K562 (cell line): Measurements from ENCODE around the gene MRPL48. TPM values are rescaled to one million over a fixed set of nuclear protein-coding genes. Genes with fewer than 3 reads are reported as not detected.
A peak's percentile ranks its signal among the peaks of the same experiment; 100 is the strongest.

ENCODE experiments used
- CAMTA2 ChIP-seq: fragments of 250-450 bp; sonication (Bioruptor Pico); conservative IDR thresholded peaks from 2 replicates; pipeline ENCODE4 v1.5.1; 2022
- POLR2A ChIP-seq: fragments of 450-650 bp; conservative IDR thresholded peaks from 2 replicates; pipeline ENCODE4 v1.6.1; 2016
- STAG1 ChIP-seq: sonication (generic); formaldehyde crosslinking; IDR thresholded peaks from 2 replicates; pipeline ENCODE4 v1.5.0; 2020; ENCODE audit warnings: missing genetic modification reagents, borderline replicate concordance
- ZBTB17 ChIP-seq: fragments of 450-650 bp; formaldehyde crosslinking; IDR thresholded peaks from 2 replicates; pipeline ENCODE4 v1.4.0; 2020; ENCODE audit warnings: mild to moderate bottlenecking
- ZEB2 ChIP-seq: fragments of 450-650 bp; IDR thresholded peaks from 2 replicates; pipeline ENCODE4 v1.6.1; 2016
- ZKSCAN1 ChIP-seq: fragments of 150-350 bp; IDR thresholded peaks from 2 replicates; pipeline ENCODE4 v1.6.1; 2016; ENCODE audit warnings: low read depth, low read length
- ZNF436 ChIP-seq: fragments of 250-450, 450-650 bp; sonication (Bioruptor Pico); formaldehyde crosslinking; IDR thresholded peaks from 2 replicates; pipeline ENCODE4 v1.7.0; 2020; ENCODE audit warnings: mild to moderate bottlenecking
- polyA plus RNA-seq, 8 experiments: library from polyadenylated mRNA; depleted of rRNA in 4 of 8; stranded (reverse) in 5 of 8; unstranded in 3 of 8; fragments of >200 nt; fragmentation: Nextera tagmentation in 2 of 8; fragmentation: Illumina TruSeq in 1 of 8; extraction: Ambion mirVana in 2 of 8; extraction: Trizol in 1 of 8; gene quantifications; 2 replicates each; pipeline versions ENCODE4 v1.2.1 to v1.2.3, GENCODE V29; 2011 to 2014; ENCODE audit warnings: inconsistent platforms in 1 of 8, missing spikeins in 1 of 8
- total RNA-seq, 7 experiments: library from RNA; depleted of rRNA in 6 of 7; stranded (reverse); fragments of >200 nt in 6 of 7; fragmentation: Illumina TruSeq in 2 of 7; extraction: Trizol in 2 of 7; gene quantifications; 2 replicates each; pipeline versions ENCODE4 v1.2.1 to v1.2.3, GENCODE V29; 2011 to 2021; ENCODE audit warnings: low replicate concordance in 1 of 7
- TF ChIP-seq, protein P1 (sequence below): fragments of 450-650 bp; IDR thresholded peaks from 2 replicates; pipeline ENCODE4 v1.6.1; 2017; ENCODE audit warnings: antibody characterized with exemption
- TF ChIP-seq, protein P2 (sequence below): fragments of 450-650 bp; conservative IDR thresholded peaks from 2 replicates; pipeline ENCODE4 v1.6.1; 2016; ENCODE audit warnings: missing genetic modification characterization, low read depth, mild to moderate bottlenecking, missing compliant biosample characterization, moderate library complexity
- TF ChIP-seq, protein P3 (sequence below), 2 experiments: fragments of 450-650 bp; IDR thresholded peaks; 2 replicates each; pipeline ENCODE4 v1.6.1; 2016
- TF ChIP-seq, protein P4 (sequence below), 2 experiments: fragments of 450-650 bp in 1 of 2; sonication (generic) in 1 of 2; formaldehyde crosslinking in 1 of 2; IDR thresholded peaks in 1 of 2; conservative IDR thresholded peaks in 1 of 2; 2 replicates each; pipeline versions ENCODE4 v1.6.1 to v1.8.1; 2016 to 2023; ENCODE audit warnings: mild to moderate bottlenecking in 2 of 2, moderate library complexity in 2 of 2, inconsistent platforms in 1 of 2, missing genetic modification reagents in 1 of 2
- TF ChIP-seq, protein P5 (sequence below): fragments of 450-650 bp; formaldehyde crosslinking; IDR thresholded peaks from 2 replicates; pipeline ENCODE4 v1.4.0; 2022; ENCODE audit warnings: missing genetic modification characterization
- TF ChIP-seq, protein P6 (sequence below): fragments of 450-650 bp; IDR thresholded peaks from 2 replicates; pipeline ENCODE4 v1.6.1; 2018; ENCODE audit not compliant: partially characterized antibody

The MRPL48 gene
- total and polyA plus RNA-seq, 9 of the 15 experiments (the other 6 are each of a cell fraction or from before 2014, with no cell fraction given) = 66.0 to 237 (median 104) TPM

DNA sequence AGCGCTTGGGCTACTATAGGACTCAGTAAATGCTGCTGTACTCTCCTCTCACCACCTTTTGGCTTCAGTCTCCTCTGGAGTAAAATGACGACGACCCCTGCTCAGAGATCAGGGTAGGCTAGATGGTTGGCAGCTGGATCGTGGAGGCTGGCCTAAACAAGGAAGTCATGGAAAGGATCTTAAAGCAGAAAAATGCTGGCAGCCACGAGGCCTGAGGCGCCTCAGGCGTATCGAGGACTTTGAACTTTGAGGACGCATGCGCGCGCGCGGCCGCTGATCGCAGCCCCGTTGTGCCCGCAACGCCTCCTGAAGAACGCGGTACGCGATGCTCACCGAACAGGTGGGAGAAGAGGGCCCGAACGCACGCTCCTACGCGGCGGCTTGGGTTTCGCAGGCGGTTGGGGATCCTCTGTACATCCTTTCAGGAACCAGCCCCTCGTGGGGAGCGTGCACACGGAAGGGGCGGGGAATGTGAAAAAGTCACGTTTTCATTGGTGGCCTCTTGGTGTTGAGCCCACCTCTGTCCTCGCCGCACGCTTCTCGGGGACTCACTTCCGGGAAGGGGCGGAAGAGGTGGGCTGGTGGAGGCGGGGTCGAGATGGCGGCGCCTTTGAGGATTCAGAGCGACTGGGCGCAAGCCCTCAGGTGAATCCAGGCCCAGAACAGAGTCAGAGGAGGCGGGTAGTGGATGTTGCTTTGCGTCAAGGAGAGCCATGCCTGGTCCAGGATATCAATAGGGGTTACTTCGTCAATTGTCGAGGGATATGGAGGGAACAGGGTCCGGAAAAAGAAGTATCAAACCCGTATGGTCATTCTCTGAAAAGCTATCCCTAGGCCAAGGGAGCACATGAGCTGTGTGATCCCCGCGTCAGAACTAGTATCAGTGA is 89.0 kb downstream of the MRPL48 start, which contains the start of the genes COA4 and PAAF1 (continued):
- TF ChIP-seq, protein P1, sequence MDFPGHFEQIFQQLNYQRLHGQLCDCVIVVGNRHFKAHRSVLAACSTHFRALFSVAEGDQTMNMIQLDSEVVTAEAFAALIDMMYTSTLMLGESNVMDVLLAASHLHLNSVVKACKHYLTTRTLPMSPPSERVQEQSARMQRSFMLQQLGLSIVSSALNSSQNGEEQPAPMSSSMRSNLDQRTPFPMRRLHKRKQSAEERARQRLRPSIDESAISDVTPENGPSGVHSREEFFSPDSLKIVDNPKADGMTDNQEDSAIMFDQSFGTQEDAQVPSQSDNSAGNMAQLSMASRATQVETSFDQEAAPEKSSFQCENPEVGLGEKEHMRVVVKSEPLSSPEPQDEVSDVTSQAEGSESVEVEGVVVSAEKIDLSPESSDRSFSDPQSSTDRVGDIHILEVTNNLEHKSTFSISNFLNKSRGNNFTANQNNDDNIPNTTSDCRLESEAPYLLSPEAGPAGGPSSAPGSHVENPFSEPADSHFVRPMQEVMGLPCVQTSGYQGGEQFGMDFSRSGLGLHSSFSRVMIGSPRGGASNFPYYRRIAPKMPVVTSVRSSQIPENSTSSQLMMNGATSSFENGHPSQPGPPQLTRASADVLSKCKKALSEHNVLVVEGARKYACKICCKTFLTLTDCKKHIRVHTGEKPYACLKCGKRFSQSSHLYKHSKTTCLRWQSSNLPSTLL = no peak
- no peak for TF ChIP-seq CAMTA2
- TF ChIP-seq, protein P2, sequence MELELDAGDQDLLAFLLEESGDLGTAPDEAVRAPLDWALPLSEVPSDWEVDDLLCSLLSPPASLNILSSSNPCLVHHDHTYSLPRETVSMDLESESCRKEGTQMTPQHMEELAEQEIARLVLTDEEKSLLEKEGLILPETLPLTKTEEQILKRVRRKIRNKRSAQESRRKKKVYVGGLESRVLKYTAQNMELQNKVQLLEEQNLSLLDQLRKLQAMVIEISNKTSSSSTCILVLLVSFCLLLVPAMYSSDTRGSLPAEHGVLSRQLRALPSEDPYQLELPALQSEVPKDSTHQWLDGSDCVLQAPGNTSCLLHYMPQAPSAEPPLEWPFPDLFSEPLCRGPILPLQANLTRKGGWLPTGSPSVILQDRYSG (tag) = no peak
- TF ChIP-seq ZKSCAN1 = 0 out of 2 replicates have a peak, but pooled peaks have one; percentile 44
- TF ChIP-seq, protein P3, sequence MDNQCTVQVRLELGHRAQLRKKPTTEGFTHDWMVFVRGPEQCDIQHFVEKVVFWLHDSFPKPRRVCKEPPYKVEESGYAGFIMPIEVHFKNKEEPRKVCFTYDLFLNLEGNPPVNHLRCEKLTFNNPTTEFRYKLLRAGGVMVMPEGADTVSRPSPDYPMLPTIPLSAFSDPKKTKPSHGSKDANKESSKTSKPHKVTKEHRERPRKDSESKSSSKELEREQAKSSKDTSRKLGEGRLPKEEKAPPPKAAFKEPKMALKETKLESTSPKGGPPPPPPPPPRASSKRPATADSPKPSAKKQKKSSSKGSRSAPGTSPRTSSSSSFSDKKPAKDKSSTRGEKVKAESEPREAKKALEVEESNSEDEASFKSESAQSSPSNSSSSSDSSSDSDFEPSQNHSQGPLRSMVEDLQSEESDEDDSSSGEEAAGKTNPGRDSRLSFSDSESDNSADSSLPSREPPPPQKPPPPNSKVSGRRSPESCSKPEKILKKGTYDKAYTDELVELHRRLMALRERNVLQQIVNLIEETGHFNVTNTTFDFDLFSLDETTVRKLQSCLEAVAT (IDR thresholded peaks at IDR 0.05) = no peak
- TF ChIP-seq, protein P4, sequence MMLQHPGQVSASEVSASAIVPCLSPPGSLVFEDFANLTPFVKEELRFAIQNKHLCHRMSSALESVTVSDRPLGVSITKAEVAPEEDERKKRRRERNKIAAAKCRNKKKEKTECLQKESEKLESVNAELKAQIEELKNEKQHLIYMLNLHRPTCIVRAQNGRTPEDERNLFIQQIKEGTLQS (IDR thresholded peaks at IDR 0.05) = no peak
- TF ChIP-seq, protein P4 (CRISPR knock-in tag; conservative IDR thresholded peaks at IDR 0.05) = no peak
- no peak for TF ChIP-seq STAG1
- peak; percentile 62 for TF ChIP-seq ZEB2
- TF ChIP-seq ZNF436 (CRISPR knock-in tag) = no peak
- TF ChIP-seq, protein P5, sequence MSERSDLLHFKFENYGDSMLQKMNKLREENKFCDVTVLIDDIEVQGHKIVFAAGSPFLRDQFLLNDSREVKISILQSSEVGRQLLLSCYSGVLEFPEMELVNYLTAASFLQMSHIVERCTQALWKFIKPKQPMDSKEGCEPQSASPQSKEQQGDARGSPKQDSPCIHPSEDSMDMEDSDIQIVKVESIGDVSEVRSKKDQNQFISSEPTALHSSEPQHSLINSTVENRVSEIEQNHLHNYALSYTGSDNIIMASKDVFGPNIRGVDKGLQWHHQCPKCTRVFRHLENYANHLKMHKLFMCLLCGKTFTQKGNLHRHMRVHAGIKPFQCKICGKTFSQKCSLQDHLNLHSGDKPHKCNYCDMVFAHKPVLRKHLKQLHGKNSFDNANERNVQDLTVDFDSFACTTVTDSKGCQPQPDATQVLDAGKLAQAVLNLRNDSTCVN (CRISPR knock-in tag) = 0 out of 2 replicates have a peak, but pooled peaks have one; percentile 27
- TF ChIP-seq, protein P6, sequence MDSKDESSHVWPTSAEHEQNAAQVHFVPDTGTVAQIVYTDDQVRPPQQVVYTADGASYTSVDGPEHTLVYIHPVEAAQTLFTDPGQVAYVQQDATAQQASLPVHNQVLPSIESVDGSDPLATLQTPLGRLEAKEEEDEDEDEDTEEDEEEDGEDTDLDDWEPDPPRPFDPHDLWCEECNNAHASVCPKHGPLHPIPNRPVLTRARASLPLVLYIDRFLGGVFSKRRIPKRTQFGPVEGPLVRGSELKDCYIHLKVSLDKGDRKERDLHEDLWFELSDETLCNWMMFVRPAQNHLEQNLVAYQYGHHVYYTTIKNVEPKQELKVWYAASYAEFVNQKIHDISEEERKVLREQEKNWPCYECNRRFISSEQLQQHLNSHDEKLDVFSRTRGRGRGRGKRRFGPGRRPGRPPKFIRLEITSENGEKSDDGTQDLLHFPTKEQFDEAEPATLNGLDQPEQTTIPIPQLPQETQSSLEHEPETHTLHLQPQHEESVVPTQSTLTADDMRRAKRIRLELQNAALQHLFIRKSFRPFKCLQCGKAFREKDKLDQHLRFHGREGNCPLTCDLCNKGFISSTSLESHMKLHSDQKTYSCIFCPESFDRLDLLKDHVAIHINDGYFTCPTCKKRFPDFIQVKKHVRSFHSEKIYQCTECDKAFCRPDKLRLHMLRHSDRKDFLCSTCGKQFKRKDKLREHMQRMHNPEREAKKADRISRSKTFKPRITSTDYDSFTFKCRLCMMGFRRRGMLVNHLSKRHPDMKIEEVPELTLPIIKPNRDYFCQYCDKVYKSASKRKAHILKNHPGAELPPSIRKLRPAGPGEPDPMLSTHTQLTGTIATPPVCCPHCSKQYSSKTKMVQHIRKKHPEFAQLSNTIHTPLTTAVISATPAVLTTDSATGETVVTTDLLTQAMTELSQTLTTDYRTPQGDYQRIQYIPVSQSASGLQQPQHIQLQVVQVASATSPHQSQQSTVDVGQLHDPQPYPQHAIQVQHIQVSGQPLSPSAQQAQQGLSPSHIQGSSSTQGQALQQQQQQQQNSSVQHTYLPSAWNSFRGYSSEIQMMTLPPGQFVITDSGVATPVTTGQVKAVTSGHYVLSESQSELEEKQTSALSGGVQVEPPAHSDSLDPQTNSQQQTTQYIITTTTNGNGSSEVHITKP = no peak
- TF ChIP-seq ZBTB17 (CRISPR knock-in tag) = peak; percentile 61; the same call in 1 of the 2 replicates
- peak; percentile 94 for TF ChIP-seq POLR2A
